ENCODE data around the gene IQUB. TPM values are rescaled to one million over a fixed set of nuclear protein-coding genes. Genes with fewer than 3 reads are reported as not detected.
A peak's percentile ranks its signal among the peaks of the same experiment; 100 is the strongest.
"Not testable (repeated sequence)": the region's sequence is repeated elsewhere in the genome, so short reads cannot be mapped to it uniquely, and the experiment has no call there.

IQUB gene
- total RNA-seq, 1 donor from 2014 or later: 0.37 TPM

DNA sequence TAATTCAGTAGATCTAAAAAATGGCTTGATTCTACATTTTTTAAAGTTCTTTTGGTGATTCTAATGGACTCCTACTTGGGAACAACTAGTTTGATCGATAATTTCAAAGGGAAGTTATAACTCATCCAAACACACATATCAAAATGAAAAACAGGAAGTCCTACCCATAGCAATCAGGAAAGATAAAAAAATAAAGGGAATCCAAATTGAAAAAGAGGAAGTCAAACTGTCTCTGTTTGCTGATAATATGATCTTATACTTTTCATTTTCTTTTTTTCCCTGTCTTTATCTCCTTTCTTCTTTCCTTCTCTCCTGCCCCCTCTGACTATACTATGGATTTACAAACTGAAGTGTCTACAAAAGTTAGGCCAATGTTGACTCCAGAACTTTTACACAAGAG lies 118.8 kb downstream of the IQUB start:
- Mint-ChIP-seq H3K36me3 (ENCODE audit: low read depth) (no peaks in the 10 kb centered on the region), H3K9me3 (ENCODE audit: low read depth) (peaks cover 6% of the 10 kb centered on the region), H3K4me3 (ENCODE audit: unreplicated experiment) (no peak overlapping the region), H3K27ac (ENCODE audit: unreplicated experiment) (no peak overlapping the region), H3K4me1 (ENCODE audit: low read depth) (peaks cover 15% of the 10 kb centered on the region), H3K27me3 (ENCODE audit: low read depth) (peaks cover 4% of the 10 kb centered on the region)
- TF ChIP-seq, protein P1, sequence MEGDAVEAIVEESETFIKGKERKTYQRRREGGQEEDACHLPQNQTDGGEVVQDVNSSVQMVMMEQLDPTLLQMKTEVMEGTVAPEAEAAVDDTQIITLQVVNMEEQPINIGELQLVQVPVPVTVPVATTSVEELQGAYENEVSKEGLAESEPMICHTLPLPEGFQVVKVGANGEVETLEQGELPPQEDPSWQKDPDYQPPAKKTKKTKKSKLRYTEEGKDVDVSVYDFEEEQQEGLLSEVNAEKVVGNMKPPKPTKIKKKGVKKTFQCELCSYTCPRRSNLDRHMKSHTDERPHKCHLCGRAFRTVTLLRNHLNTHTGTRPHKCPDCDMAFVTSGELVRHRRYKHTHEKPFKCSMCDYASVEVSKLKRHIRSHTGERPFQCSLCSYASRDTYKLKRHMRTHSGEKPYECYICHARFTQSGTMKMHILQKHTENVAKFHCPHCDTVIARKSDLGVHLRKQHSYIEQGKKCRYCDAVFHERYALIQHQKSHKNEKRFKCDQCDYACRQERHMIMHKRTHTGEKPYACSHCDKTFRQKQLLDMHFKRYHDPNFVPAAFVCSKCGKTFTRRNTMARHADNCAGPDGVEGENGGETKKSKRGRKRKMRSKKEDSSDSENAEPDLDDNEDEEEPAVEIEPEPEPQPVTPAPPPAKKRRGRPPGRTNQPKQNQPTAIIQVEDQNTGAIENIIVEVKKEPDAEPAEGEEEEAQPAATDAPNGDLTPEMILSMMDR (IDR thresholded peaks at IDR 0.05): no peak
- no peak for DNase-seq (ENCODE audit: low spot score)

DNA sequence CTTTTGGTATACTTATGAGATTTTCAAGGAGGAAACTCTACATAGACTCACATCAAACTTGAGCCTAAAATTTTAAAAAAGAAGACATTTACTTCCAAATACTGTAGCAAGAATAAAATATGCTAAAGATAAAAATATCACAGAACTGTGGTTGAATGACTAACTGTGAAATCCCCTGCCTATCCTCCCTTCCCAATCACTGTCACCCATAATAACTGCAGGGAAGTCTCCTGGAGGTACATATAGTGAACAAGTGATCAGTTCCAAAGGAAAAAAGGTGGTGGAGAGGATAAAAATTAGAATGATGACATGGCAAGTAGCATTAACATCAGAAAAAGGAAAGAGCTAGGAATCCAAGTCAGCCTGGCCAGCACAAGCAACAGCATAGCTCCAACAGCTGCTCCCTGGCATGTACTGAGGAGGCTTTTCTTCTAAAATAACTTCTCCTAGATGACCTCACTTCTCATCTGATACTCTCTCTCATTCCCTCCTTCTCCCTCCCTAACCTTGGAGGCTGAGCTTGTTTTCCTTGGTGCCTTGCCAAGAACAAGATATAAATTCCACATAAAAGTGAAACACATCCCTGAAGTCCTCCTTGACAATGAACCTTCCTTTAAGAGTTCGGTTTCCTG lies 124.0 kb downstream of the IQUB start:
- no peak overlapping the region for H3K4me3 Mint-ChIP-seq (ENCODE audit: unreplicated experiment)
- DNase-seq (ENCODE audit: low spot score): no peak
- H3K36me3 Mint-ChIP-seq (ENCODE audit: low read depth): no peaks in the 10 kb centered on the region
- H3K4me1 Mint-ChIP-seq (ENCODE audit: low read depth): peaks cover 25% of the 10 kb centered on the region
- H3K27me3 Mint-ChIP-seq (ENCODE audit: low read depth): peaks cover 4% of the 10 kb centered on the region
- H3K9me3 Mint-ChIP-seq (ENCODE audit: low read depth): peaks cover 4% of the 10 kb centered on the region
- TF ChIP-seq, protein P1 (IDR thresholded peaks at IDR 0.05): no peak
- peak overlapping the region; percentile 90 for H3K27ac Mint-ChIP-seq (ENCODE audit: unreplicated experiment)

DNA sequence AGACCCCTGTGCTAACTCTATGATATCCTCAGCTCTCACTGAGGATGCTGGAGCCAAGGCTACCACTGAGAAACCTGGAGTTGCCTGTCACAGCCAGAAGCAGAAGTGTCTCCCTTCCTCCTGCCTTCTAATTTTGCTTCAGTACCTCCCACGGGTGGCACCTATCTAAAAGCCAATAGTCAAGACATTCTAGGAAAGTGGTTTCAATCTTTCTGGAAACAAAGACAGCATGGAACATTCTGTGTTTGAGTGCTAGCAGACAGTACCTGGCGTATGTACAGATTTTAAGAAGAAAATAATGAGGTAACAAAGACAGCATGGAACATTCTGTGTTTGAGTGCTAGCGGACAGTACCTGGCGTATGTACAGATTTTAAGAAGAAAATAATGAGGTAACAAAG lies 126.4 kb downstream of the IQUB start:
- H3K4me3 Mint-ChIP-seq (ENCODE audit: unreplicated experiment); H3K36me3 Mint-ChIP-seq (ENCODE audit: low read depth); H3K9me3 Mint-ChIP-seq (ENCODE audit: low read depth); H3K27me3 Mint-ChIP-seq (ENCODE audit: low read depth); H3K27ac Mint-ChIP-seq (ENCODE audit: unreplicated experiment); DNase-seq (ENCODE audit: low spot score): not testable (repeated sequence)
- peaks cover 25% of the 10 kb centered on the region for H3K4me1 Mint-ChIP-seq (ENCODE audit: low read depth)

Other genes with a start within 250 kb of the IQUB start
- gene NDUFA5, start 23.2 kb upstream of the IQUB start, total RNA-seq: 46.4 to 78.1 TPM (median 52.3 TPM) in 3 replicates
- gene ASB15, start 67.2 kb upstream of the IQUB start, total RNA-seq: not detected in 3 replicates
- not detected in 3 replicates for gene LMOD2, start 121.3 kb upstream of the IQUB start, total RNA-seq
- 24.1 to 35.5 TPM (median 34.2 TPM) in 3 replicates for gene WASL, start 214.4 kb upstream of the IQUB start, total RNA-seq

Measured in chondrocyte (in vitro differentiated cells).